Neural cell (in vitro differentiated cells): ENCODE measurements around the gene PHF21A. TPM values are rescaled to one million over a fixed set of nuclear protein-coding genes. Genes with fewer than 3 reads are reported as not detected.

Experiments
- H2AFZ ChIP-seq: fragments of 200-600, 300-800 bp; sonication (generic), shearing (Covaris generic); 2 replicates; pipeline ENCODE4 v1.6.0; 2014; ENCODE audit warnings: low read depth, mild to moderate bottlenecking, antibody characterized with exemption, low read length, moderate library complexity
- H3F3A ChIP-seq: fragments of 200-600 bp; shearing (Covaris generic); 2 replicates; pipeline ENCODE4 v1.6.1; 2016; ENCODE audit warnings: mild to moderate bottlenecking, moderate library complexity, mixed read lengths, antibody characterized with exemption, low read length; ENCODE audit not compliant: insufficient read depth, poor library complexity, severe bottlenecking
- H3K27ac ChIP-seq: fragments of 200-600, 300-800 bp; sonication (generic), shearing (Covaris generic); 2 replicates; pipeline ENCODE4 v1.5.1; 2014; ENCODE audit warnings: mild to moderate bottlenecking, low read length, moderate library complexity
- H3K27me3 ChIP-seq: fragments of 300-800, 200-600 bp; sonication (generic), shearing (Covaris generic); 2 replicates; pipeline ENCODE4 v1.6.0; 2014; ENCODE audit warnings: mild to moderate bottlenecking, low read depth, low read length, moderate library complexity; ENCODE audit not compliant: insufficient read depth
- H3K36me3 ChIP-seq: fragments of 300-800, 200-600 bp; sonication (generic), shearing (Covaris generic); 2 replicates; pipeline ENCODE4 v1.5.1; 2014; ENCODE audit warnings: mild to moderate bottlenecking, antibody characterized with exemption, low read length, moderate library complexity; ENCODE audit not compliant: insufficient read depth
- H3K4me2 ChIP-seq: fragments of 300-800, 200-600 bp; sonication (generic), shearing (Covaris generic); 2 replicates; pipeline ENCODE4 v1.6.0; 2014; ENCODE audit warnings: mild to moderate bottlenecking, low read length
- H3K4me3 ChIP-seq: fragments of 300-800, 200-600 bp; sonication (generic), shearing (Covaris generic); 2 replicates; pipeline ENCODE4 v1.5.1; 2014; ENCODE audit warnings: mild to moderate bottlenecking, low read length, moderate library complexity
- H3K79me2 ChIP-seq: fragments of 200-600 bp; shearing (Covaris generic); replicated peaks from 2 replicates; pipeline ENCODE4 v1.6.0; 2014; ENCODE audit warnings: mild to moderate bottlenecking, low read length, moderate library complexity; ENCODE audit not compliant: insufficient read depth
- H3K9ac ChIP-seq: fragments of 300-800, 200-600 bp; sonication (generic), shearing (Covaris generic); 2 replicates; pipeline ENCODE4 v1.6.1; 2016; ENCODE audit warnings: mild to moderate bottlenecking, low read length, mixed read lengths
- H3K9me2 ChIP-seq: fragments of 200-600 bp; shearing (Covaris generic); 2 replicates; pipeline ENCODE4 v1.6.1; 2016; ENCODE audit warnings: mild to moderate bottlenecking, low read length, mixed read lengths; ENCODE audit not compliant: insufficient read depth
- H3K9me3 ChIP-seq: fragments of 200-600, 300-800 bp; sonication (generic), shearing (Covaris generic); 2 replicates; pipeline ENCODE4 v1.6.1; 2016; ENCODE audit warnings: mild to moderate bottlenecking, mixed run types, low read length, moderate library complexity, mixed read lengths
- H4K20me1 ChIP-seq: fragments of 200-600 bp; shearing (Covaris generic); 2 replicates; pipeline ENCODE4 v1.6.1; 2016; ENCODE audit warnings: mild to moderate bottlenecking, mixed run types; ENCODE audit not compliant: insufficient read depth
- EP300 ChIP-seq: fragments of 450-650 bp; conservative IDR thresholded peaks from 2 replicates; pipeline ENCODE4 v1.6.1; 2014; ENCODE audit warnings: antibody characterized with exemption, mild to moderate bottlenecking, moderate library complexity; ENCODE audit not compliant: poor library complexity, severe bottlenecking
- EZH2 ChIP-seq: fragments of 200-600, 300-800 bp; shearing (Covaris generic), sonication (generic); IDR thresholded peaks from 2 replicates; pipeline ENCODE4 v1.6.1; 2014; ENCODE audit warnings: antibody characterized with exemption, low read length, borderline replicate concordance, mild to moderate bottlenecking; ENCODE audit not compliant: insufficient read depth, poor library complexity, severe bottlenecking
- MXI1 ChIP-seq: fragments of 450-650 bp; conservative IDR thresholded peaks from 2 replicates; pipeline ENCODE4 v1.6.1; 2014; ENCODE audit warnings: antibody characterized with exemption, mild to moderate bottlenecking; ENCODE audit not compliant: poor library complexity, severe bottlenecking
- POLR2AphosphoS5 ChIP-seq: IDR thresholded peaks from 2 replicates; pipeline ENCODE4 v1.6.1; 2012
- RAD21 ChIP-seq: fragments of 450-650 bp; conservative IDR thresholded peaks from 2 replicates; pipeline ENCODE4 v1.6.1; 2014; ENCODE audit warnings: antibody characterized with exemption, mild to moderate bottlenecking, moderate library complexity
- SMC3 ChIP-seq: fragments of 450-650 bp; conservative IDR thresholded peaks from 2 replicates; pipeline ENCODE4 v1.6.1; 2014; ENCODE audit warnings: antibody characterized with exemption, mild to moderate bottlenecking, moderate library complexity; ENCODE audit not compliant: poor library complexity
- TAF1 ChIP-seq: IDR thresholded peaks from 2 replicates; pipeline ENCODE4 v1.6.1; 2012; ENCODE audit warnings: low read depth
- polyA plus RNA-seq: library from polyadenylated mRNA; depleted of rRNA; stranded (reverse); fragments of >200 nt; gene quantifications from 2 replicates; pipeline ENCODE4 v1.2.3, GENCODE V29; 2014
- TF ChIP-seq, protein P1 (sequence below): fragments of 450-650 bp; IDR thresholded peaks from 2 replicates; pipeline ENCODE4 v1.5.1; 2014; ENCODE audit warnings: antibody characterized with exemption, mild to moderate bottlenecking, moderate library complexity; ENCODE audit not compliant: poor library complexity, severe bottlenecking
- TF ChIP-seq, protein P2 (sequence below): IDR thresholded peaks from 2 replicates; pipeline ENCODE4 v1.6.1; 2012; ENCODE audit warnings: borderline replicate concordance

Gene PHF21A
- polyA plus RNA-seq, 1 donor from 2014 or later: 31.7 TPM

DNA sequence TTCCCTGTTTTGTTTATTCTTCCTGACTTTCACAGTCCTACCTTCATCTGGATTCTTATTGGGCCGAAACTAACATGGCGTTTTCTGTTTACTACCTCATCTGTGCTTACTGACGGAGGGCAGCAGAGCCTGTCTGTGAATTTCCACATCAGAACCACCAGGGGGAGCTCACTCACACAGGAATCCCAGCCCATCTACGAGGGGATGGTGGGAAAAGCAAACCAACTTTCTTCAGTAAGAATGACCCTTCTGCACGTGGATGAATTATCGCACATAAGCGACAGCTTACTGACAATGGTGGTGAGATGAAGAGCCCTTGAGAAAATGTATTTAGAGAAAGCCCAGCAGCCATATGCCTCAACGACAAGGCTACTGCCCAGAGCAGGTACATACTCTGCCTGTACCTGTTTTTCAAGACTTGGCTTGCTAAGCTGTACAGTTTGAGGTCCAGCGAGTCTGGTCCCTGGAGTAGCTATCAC, 156.3 kb downstream of the PHF21A start:
- Histone ChIP-seq H3K79me2 (no peaks in the 10 kb centered on the region), H3K27me3 (no peaks in the 10 kb centered on the region), H4K20me1 (no peaks in the 10 kb centered on the region), H3F3A (no peaks in the 10 kb centered on the region), H3K27ac (no peak overlapping the region), H3K9me2 (no peaks in the 10 kb centered on the region), H3K9me3 (no peaks in the 10 kb centered on the region), H2AFZ (no peak overlapping the region), H3K36me3 (peaks cover 3% of the 10 kb centered on the region), H3K9ac (no peak overlapping the region), H3K4me3 (no peak overlapping the region), H3K4me2 (no peak overlapping the region)
- peak; percentile 95 for TF ChIP-seq RAD21
- TF ChIP-seq EZH2: no peak
- TF ChIP-seq POLR2AphosphoS5: no peak
- TF ChIP-seq, protein P1, sequence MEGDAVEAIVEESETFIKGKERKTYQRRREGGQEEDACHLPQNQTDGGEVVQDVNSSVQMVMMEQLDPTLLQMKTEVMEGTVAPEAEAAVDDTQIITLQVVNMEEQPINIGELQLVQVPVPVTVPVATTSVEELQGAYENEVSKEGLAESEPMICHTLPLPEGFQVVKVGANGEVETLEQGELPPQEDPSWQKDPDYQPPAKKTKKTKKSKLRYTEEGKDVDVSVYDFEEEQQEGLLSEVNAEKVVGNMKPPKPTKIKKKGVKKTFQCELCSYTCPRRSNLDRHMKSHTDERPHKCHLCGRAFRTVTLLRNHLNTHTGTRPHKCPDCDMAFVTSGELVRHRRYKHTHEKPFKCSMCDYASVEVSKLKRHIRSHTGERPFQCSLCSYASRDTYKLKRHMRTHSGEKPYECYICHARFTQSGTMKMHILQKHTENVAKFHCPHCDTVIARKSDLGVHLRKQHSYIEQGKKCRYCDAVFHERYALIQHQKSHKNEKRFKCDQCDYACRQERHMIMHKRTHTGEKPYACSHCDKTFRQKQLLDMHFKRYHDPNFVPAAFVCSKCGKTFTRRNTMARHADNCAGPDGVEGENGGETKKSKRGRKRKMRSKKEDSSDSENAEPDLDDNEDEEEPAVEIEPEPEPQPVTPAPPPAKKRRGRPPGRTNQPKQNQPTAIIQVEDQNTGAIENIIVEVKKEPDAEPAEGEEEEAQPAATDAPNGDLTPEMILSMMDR: peak; percentile 90
- peak; percentile 80 for TF ChIP-seq MXI1
- TF ChIP-seq, protein P2, sequence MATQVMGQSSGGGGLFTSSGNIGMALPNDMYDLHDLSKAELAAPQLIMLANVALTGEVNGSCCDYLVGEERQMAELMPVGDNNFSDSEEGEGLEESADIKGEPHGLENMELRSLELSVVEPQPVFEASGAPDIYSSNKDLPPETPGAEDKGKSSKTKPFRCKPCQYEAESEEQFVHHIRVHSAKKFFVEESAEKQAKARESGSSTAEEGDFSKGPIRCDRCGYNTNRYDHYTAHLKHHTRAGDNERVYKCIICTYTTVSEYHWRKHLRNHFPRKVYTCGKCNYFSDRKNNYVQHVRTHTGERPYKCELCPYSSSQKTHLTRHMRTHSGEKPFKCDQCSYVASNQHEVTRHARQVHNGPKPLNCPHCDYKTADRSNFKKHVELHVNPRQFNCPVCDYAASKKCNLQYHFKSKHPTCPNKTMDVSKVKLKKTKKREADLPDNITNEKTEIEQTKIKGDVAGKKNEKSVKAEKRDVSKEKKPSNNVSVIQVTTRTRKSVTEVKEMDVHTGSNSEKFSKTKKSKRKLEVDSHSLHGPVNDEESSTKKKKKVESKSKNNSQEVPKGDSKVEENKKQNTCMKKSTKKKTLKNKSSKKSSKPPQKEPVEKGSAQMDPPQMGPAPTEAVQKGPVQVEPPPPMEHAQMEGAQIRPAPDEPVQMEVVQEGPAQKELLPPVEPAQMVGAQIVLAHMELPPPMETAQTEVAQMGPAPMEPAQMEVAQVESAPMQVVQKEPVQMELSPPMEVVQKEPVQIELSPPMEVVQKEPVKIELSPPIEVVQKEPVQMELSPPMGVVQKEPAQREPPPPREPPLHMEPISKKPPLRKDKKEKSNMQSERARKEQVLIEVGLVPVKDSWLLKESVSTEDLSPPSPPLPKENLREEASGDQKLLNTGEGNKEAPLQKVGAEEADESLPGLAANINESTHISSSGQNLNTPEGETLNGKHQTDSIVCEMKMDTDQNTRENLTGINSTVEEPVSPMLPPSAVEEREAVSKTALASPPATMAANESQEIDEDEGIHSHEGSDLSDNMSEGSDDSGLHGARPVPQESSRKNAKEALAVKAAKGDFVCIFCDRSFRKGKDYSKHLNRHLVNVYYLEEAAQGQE: no peak
- no peak for TF ChIP-seq TAF1
- TF ChIP-seq EP300: no peak
- TF ChIP-seq SMC3: peak; percentile 98

DNA sequence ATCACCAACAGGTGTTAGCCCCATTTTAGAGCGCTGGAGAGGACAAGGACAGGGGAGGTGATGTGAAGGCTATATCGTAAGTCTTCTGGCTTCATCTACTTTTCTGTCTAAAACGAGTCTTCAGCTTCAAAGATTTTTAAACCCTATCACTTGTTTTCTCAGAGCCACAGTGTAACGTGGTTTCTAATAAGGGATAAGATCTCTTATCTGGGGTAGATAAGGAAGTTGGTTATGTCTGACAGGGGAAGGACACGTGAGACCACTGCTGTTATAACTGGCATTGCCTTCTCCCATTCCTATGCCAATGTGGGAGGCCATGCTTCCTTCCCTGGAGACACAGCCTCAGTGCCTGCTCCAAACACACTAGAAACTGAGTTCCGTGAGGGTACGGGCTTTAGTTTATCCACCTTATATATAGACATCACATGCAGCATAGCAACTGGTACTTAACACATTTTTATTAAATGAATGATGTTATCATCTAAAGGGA, 159.5 kb downstream of the PHF21A start:
- H3F3A ChIP-seq: no peaks in the 10 kb centered on the region
- no peaks in the 10 kb centered on the region for H3K79me2 ChIP-seq
- no peak overlapping the region for H3K4me3 ChIP-seq
- no peaks in the 10 kb centered on the region for H3K9me2 ChIP-seq
- H3K4me2 ChIP-seq: no peak overlapping the region
- H2AFZ ChIP-seq: no peak overlapping the region
- no peaks in the 10 kb centered on the region for H4K20me1 ChIP-seq
- TF ChIP-seq MXI1: no peak
- no peak for TF ChIP-seq POLR2AphosphoS5
- no peak for TF ChIP-seq EP300
- TF ChIP-seq, protein P1: no peak
- TF ChIP-seq SMC3: no peak
- no peak for TF ChIP-seq EZH2
- no peak for TF ChIP-seq RAD21
- TF ChIP-seq, protein P2: no peak
- H3K36me3 ChIP-seq: peaks cover 3% of the 10 kb centered on the region
- no peaks in the 10 kb centered on the region for H3K27me3 ChIP-seq
- H3K9me3 ChIP-seq: no peaks in the 10 kb centered on the region
- no peak overlapping the region for H3K9ac ChIP-seq
- no peak overlapping the region for H3K27ac ChIP-seq
